ENCODE measurements around the gene TP53AIP1. TPM values are rescaled to one million over a fixed set of nuclear protein-coding genes. Genes with fewer than 3 reads are reported as not detected.

TP53AIP1 gene
- total and polyA plus RNA-seq, 9 of the 15 experiments (the other 6 are each of a cell fraction or from before 2014, with no cell fraction given), result not detected

DNA sequence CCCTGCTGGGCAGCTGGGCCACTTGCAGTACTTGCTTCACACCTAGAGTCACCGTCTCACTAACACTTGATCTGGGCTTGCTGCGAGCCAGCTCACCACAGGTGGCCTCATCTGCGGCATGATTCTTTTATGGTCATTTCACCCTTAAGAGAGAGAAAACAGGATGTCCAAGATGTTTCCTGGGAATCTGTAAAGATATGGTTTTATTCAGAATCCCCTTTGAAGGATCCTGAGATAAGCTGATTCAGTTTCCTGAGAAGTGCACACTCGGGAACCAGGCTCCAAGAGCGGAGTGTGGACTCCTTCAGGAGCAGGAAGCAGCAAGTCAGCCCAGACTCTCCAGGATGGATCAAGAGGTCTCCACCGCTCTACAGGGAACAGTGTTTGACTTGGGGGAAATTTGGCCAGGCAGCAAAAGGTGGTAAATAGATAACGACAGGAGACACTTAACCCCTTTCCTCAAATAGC lies 21.8 kb upstream of the TP53AIP1 start:
- BruUV-seq (replicated peaks), result no TSS peak
- FAIRE-seq, result no peak
- ChIA-PET POLR2A (interaction anchor here (0.8 kb wide), 1 partner anchor 694 kb away, joined by 4 read pairs; no protein-coding TSS in a partner anchor), CTCF (ENCODE audit: low intra/inter-chr PET ratio) (no interaction called here)
- H3K27ac ChIP-seq (ENCODE audit: extremely low read depth, low read depth, low read length), result no peak overlapping the region
- H3K9ac ChIP-seq (ENCODE audit: insufficient read depth in 1 of 2, low read depth in 2 of 2, low read length in 2 of 2), result no peak overlapping the region
- H3K79me2 ChIP-seq (ENCODE audit: control insufficient read depth, insufficient read depth, low read length), result no peaks in the 10 kb centered on the region
- in situ Hi-C loops (cut with MboI), result no loop called here
- no peaks in the 10 kb centered on the region for H3K9me3 ChIP-seq (replicated peaks; ENCODE audit: control insufficient read depth, insufficient read depth, low read depth, low read length)
- no peaks in the 10 kb centered on the region for H3K4me1 ChIP-seq (replicated peaks in 1 of 2; ENCODE audit: control insufficient read depth in 2 of 2, insufficient read depth in 2 of 2, low read length in 2 of 2)
- 0% methylated on average over 7 of the region's 7 CpGs for WGBS (ENCODE audit: insufficient coverage, low coverage, missing lambda C conversion rate)
- no peak overlapping the region for H2AFZ ChIP-seq (ENCODE audit: low read depth, low read length)
- ATAC-seq, result no peak
- no peak overlapping the region for H3K4me3 ChIP-seq
- no peak for DNase-seq (ENCODE audit: extremely low read depth in 1 of 4, low spot score in 3 of 4)
- no peak overlapping the region for H3K4me2 ChIP-seq (ENCODE audit: insufficient read depth, low read length)
- no peaks in the 10 kb centered on the region for H3K36me3 ChIP-seq (ENCODE audit: control insufficient read depth, insufficient read depth, low read length)
- H4K20me1 ChIP-seq (replicated peaks; ENCODE audit: control insufficient read depth, insufficient read depth, low read length), result no peaks in the 10 kb centered on the region
- intact Hi-C loops (cut with micrococcal nuclease), result no loop called here
- no peaks in the 10 kb centered on the region for H3K9me1 ChIP-seq (ENCODE audit: control insufficient read depth, insufficient read depth, low read length)
- no peaks in the 10 kb centered on the region for H3K27me3 ChIP-seq (ENCODE audit: control insufficient read depth in 2 of 2, insufficient read depth in 2 of 2, low read length in 2 of 2)
- TF ChIP-seq BHLHE40 (IDR thresholded peaks at IDR 0.05; ENCODE audit: low read length) (no peak), SIRT6 (IDR thresholded peaks at IDR 0.05; ENCODE audit: low read depth, low read length) (no peak), KLF16 (IDR thresholded peaks at IDR 0.05) (no peak), ZNF518B (CRISPR knock-in tag; IDR thresholded peaks at IDR 0.05) (no peak), ZFP36 (IDR thresholded peaks at IDR 0.05; ENCODE audit: low read depth, low read length, partially characterized antibody) (no peak), RFX1 (IDR thresholded peaks at IDR 0.05) (no peak), ZNF282 (CRISPR knock-in tag; IDR thresholded peaks at IDR 0.05) (no peak), THAP7 (CRISPR knock-in tag; IDR thresholded peaks at IDR 0.05) (no peak), TCF7 (IDR thresholded peaks at IDR 0.05; ENCODE audit: borderline replicate concordance) (no peak), EZH2 (IDR thresholded peaks at IDR 0.05; ENCODE audit: borderline replicate concordance, low read depth, low read length) (no peak), STAG1 (CRISPR knock-in tag; IDR thresholded peaks at IDR 0.05; ENCODE audit: borderline replicate concordance) (no peak), RBM25 (IDR thresholded peaks at IDR 0.05; ENCODE audit: low read depth, low read length, severe bottlenecking) (no peak), ZBTB43 (CRISPR knock-in tag; IDR thresholded peaks at IDR 0.05) (no peak), VEZF1 (CRISPR knock-in tag; IDR thresholded peaks at IDR 0.05) (no peak), XRCC3 (IDR thresholded peaks at IDR 0.05) (no peak)
- TF ChIP-seq, protein P1, sequence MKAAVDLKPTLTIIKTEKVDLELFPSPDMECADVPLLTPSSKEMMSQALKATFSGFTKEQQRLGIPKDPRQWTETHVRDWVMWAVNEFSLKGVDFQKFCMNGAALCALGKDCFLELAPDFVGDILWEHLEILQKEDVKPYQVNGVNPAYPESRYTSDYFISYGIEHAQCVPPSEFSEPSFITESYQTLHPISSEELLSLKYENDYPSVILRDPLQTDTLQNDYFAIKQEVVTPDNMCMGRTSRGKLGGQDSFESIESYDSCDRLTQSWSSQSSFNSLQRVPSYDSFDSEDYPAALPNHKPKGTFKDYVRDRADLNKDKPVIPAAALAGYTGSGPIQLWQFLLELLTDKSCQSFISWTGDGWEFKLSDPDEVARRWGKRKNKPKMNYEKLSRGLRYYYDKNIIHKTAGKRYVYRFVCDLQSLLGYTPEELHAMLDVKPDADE (conservative IDR thresholded peaks at IDR 0.05; ENCODE audit: control insufficient read depth, low read depth, low read length), result no peak

All from K562 (cell line).